Gastroesophageal sphincter (tissue), 3 donors: ENCODE data around the gene HS3ST3A1.

Source experiments
- CTCF ChIP-seq, 4 experiments: fragments of 200-600 bp in 2 of 4; fragments of 450-650 bp in 2 of 4; sonication (generic) in 1 of 4; IDR thresholded peaks; one replicate each; pipeline ENCODE4 v1.5.1; 2017 to 2019; ENCODE audit warnings: antibody characterized with exemption in 4 of 4, mild to moderate bottlenecking in 2 of 4, moderate library complexity in 2 of 4
- EP300 ChIP-seq: sonication (generic); formaldehyde crosslinking; IDR thresholded peaks from one replicate; pipeline ENCODE4 v1.6.1; 2017; ENCODE audit warnings: antibody characterized with exemption, mild to moderate bottlenecking
- POLR2A ChIP-seq, 2 donors: fragments of 450-650 bp; IDR thresholded peaks; one replicate each; pipeline ENCODE4 v1.6.1; 2017; ENCODE audit warnings: antibody characterized with exemption in 2 of 2, mild to moderate bottlenecking in 2 of 2, moderate library complexity in 1 of 2
- POLR2AphosphoS5 ChIP-seq: sonication (generic); formaldehyde crosslinking; IDR thresholded peaks from one replicate; pipeline ENCODE4 v1.6.1; 2017; ENCODE audit warnings: antibody characterized with exemption

GRCh38 chr17:13634021-13634420, 32.3 kb upstream of the HS3ST3A1 start:
- no peak for TF ChIP-seq CTCF (IDR thresholded peaks at IDR 0.05)
- TF ChIP-seq POLR2A (IDR thresholded peaks at IDR 0.05) = no peak
- TF ChIP-seq EP300 = no peak
- TF ChIP-seq POLR2AphosphoS5 = no peak
